Endothelial cell of umbilical vein (primary cell): Measurements from ENCODE around the gene GLI1.

Experiments
- POLR2A ChIP-seq: IDR thresholded peaks from 2 replicates; pipeline ENCODE4 v1.6.1; 2012; ENCODE audit warnings: low read depth, mild to moderate bottlenecking, control low read depth, low read length
- POLR2AphosphoS5 ChIP-seq: IDR thresholded peaks from 2 replicates; pipeline ENCODE4 v1.6.1; 2012; ENCODE audit warnings: low read depth, mild to moderate bottlenecking, control low read depth, low read length, moderate library complexity; ENCODE audit not compliant: insufficient read depth
- TF ChIP-seq, protein P1 (sequence below), 2 donors: IDR thresholded peaks; 1 replicate in 1 of 2; 2 replicates in 1 of 2; pipeline ENCODE4 v1.5.1; 2011; ENCODE audit warnings: low read length in 2 of 2, mild to moderate bottlenecking in 2 of 2, moderate library complexity in 2 of 2, control low read depth in 1 of 2, inconsistent platforms in 1 of 2, low read depth in 1 of 2; ENCODE audit not compliant: insufficient read depth in 1 of 2; ENCODE audit errors: extremely low read depth in 1 of 2

- TF ChIP-seq, protein P1, sequence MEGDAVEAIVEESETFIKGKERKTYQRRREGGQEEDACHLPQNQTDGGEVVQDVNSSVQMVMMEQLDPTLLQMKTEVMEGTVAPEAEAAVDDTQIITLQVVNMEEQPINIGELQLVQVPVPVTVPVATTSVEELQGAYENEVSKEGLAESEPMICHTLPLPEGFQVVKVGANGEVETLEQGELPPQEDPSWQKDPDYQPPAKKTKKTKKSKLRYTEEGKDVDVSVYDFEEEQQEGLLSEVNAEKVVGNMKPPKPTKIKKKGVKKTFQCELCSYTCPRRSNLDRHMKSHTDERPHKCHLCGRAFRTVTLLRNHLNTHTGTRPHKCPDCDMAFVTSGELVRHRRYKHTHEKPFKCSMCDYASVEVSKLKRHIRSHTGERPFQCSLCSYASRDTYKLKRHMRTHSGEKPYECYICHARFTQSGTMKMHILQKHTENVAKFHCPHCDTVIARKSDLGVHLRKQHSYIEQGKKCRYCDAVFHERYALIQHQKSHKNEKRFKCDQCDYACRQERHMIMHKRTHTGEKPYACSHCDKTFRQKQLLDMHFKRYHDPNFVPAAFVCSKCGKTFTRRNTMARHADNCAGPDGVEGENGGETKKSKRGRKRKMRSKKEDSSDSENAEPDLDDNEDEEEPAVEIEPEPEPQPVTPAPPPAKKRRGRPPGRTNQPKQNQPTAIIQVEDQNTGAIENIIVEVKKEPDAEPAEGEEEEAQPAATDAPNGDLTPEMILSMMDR (IDR thresholded peaks at IDR 0.05; ENCODE audit: extremely low read depth in 1 of 2, insufficient read depth in 1 of 2, low read depth in 1 of 2, low read length in 2 of 2): no peak
- TF ChIP-seq POLR2A (no peak), POLR2AphosphoS5 (no peak)
These were observed 60.1 kb downstream of the GLI1 start for GRCh38 chr12:57519796-57520052.
